GM12864 (cell line): Measurements from ENCODE around the gene MRPS2.
"Not testable (repeated sequence)": the region's sequence is repeated elsewhere in the genome, so short reads cannot be mapped to it uniquely, and the experiment has no call there.

Experiments
- DNase-seq: peaks from one replicate; pipeline ENCODE4 v3.0.0-alpha.2; 2011; ENCODE audit warnings: low read depth
- H3K4me3 ChIP-seq: 2 replicates; pipeline ENCODE4 v1.5.1; 2011; ENCODE audit warnings: mild to moderate bottlenecking, low read depth, low read length, control low read depth
- TF ChIP-seq, protein P1 (sequence below): IDR thresholded peaks from 2 replicates; pipeline ENCODE4 v1.5.1; 2011; ENCODE audit warnings: low read depth, mild to moderate bottlenecking, moderate library complexity, low read length, control low read depth, inconsistent platforms; ENCODE audit errors: missing control alignments

Gene MRPS2

DNA sequence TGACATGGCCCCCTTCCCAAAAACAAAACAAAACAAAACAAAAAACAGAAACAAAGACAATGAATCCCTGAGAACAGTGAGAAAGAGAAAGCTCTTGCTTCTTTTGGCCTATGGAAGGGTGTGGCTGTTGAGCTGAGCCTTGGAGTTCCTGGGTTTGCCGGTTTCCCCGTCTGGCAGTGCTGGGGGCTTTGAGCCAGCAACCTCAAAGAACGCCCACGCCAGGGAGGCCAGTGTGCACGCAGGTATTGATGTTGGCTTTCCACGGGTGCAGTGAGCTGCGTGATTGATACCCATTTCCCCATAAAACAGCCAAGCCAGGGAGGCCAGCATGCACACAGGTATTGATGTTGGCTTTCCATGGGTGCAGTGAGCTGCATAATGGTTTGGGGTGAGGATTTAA lies 12.4 kb downstream of the MRPS2 start:
- no peak overlapping the region for H3K4me3 ChIP-seq
- DNase-seq = no peak
- TF ChIP-seq, protein P1, sequence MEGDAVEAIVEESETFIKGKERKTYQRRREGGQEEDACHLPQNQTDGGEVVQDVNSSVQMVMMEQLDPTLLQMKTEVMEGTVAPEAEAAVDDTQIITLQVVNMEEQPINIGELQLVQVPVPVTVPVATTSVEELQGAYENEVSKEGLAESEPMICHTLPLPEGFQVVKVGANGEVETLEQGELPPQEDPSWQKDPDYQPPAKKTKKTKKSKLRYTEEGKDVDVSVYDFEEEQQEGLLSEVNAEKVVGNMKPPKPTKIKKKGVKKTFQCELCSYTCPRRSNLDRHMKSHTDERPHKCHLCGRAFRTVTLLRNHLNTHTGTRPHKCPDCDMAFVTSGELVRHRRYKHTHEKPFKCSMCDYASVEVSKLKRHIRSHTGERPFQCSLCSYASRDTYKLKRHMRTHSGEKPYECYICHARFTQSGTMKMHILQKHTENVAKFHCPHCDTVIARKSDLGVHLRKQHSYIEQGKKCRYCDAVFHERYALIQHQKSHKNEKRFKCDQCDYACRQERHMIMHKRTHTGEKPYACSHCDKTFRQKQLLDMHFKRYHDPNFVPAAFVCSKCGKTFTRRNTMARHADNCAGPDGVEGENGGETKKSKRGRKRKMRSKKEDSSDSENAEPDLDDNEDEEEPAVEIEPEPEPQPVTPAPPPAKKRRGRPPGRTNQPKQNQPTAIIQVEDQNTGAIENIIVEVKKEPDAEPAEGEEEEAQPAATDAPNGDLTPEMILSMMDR = no peak

DNA sequence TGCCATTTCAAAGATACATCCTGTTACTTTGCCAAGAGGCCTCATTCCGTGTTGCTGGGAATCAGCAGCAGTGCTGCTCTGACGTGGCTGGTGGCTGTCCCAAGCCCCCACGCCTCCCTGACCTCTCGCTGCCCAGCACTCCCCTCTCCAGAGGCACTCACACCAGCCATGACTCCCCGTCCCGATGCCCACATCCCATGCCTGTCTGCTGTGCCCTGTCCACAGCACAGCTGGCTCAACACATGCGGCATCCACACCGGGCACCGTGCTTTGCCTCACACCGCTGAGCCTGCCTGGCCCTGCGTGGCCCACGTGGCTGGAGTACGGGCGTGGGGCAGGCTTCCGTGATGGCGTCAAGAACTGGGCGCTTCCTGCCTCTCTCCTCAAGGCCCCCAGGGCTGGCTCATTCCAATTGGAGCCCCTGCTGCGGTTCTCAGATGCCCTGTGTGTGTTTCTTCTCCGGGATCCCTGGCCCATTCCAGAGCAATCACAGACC lies 12.9 kb downstream of the MRPS2 start:
- no peak for DNase-seq
- no peak overlapping the region for H3K4me3 ChIP-seq
- TF ChIP-seq, protein P1 = no peak

DNA sequence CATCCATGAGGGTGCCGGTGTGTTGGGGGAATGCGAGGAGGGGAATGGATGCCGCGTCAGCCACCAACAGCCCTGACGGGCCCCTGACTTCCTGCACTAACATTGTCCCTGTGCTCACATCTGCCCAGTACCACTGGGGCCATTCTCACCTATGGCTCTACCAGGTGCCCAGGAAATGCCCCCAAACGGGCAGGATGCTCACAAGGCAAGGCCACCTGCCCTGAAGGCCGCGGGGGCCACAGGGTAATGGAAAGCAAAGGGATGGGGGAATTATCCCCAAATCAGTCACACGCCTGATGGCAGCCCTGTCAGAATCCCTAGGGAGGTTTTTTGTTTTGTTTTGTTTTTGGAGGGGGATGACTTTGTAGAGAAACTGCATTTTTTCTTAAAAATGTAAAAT lies 13.4 kb downstream of the MRPS2 start:
- not testable (repeated sequence) for DNase-seq, H3K4me3 ChIP-seq

DNA sequence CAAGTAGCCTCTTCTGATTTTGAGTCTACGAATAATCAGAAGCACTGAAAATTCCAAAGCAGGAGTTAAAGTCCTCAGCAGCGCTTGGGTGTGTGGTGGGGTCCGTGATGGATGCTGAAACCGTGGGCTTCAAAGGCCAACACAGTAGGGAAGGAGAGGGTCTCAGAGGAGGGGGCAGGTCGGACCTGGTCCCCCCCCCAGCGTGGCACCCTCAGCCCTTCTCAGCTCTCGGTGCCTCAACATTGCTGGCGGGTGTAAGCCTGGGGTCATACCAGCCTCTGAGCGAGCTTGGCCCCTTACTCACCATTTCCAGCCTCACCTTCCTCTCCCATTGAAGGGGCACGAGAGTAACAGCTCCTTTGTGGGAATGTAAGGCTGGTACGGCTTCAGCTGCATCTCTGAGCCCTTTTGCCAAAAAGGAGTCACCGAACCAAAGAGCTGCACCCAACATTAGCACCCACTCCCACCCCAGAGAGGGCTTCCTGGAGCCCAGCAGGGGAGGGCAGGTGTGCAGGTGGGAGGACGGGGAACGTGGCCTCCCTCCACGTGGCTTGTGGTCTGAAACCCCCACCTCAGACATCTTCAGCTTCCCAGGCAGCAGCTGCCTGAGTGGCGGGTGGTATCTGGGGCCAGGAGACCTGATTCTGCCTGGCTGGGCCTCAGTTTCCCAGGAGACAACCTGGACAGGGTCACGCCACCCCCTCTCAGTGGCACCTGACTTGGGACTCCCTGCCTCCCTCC lies 14.0 kb downstream of the MRPS2 start:
- no peak for DNase-seq
- H3K4me3 ChIP-seq = no peak overlapping the region
- TF ChIP-seq, protein P1 = no peak

DNA sequence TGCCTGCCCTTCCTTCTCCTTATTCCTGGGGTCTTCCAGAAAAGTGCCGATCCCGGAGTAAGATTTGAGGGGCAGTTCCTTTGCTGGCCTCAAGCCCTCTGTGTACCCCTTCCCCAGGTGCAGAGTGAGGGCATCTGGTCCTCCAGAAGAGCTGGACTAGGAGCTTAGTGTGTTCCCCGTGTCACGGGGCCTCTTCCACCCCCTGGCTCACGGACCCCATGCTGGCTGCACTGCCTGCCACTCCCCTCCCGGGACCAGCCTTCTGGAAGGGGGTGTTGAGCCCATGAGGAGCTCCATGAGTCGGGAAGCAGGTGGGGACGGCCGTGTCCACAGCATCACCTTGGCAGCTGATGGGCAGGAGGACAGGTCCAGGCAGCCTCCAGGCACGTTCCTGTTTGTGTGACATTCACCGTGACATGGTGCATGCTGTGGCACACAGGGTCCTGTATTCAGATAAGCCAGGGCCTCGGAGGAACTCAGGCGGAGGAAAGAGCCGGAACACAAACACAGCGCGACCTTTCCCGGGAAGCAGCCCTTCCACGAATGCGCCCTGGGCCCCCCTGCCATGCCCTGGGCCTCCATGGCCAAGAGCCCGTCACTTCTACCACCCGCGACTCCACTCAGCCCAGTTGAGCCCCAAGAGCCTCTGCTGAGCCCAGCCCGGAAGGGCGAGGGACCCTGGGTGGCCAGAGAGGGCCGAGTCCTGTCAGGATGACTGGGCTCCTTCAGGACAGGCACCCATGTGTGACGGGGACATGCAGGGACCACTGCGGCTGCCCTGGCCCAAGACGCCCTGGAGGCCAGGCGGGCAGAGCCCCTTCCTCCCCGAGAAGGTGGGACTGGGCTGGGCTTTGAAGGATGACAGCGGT lies 14.8 kb downstream of the MRPS2 start:
- TF ChIP-seq, protein P1 = no peak
- no peak for DNase-seq
- H3K4me3 ChIP-seq = no peak overlapping the region

DNA sequence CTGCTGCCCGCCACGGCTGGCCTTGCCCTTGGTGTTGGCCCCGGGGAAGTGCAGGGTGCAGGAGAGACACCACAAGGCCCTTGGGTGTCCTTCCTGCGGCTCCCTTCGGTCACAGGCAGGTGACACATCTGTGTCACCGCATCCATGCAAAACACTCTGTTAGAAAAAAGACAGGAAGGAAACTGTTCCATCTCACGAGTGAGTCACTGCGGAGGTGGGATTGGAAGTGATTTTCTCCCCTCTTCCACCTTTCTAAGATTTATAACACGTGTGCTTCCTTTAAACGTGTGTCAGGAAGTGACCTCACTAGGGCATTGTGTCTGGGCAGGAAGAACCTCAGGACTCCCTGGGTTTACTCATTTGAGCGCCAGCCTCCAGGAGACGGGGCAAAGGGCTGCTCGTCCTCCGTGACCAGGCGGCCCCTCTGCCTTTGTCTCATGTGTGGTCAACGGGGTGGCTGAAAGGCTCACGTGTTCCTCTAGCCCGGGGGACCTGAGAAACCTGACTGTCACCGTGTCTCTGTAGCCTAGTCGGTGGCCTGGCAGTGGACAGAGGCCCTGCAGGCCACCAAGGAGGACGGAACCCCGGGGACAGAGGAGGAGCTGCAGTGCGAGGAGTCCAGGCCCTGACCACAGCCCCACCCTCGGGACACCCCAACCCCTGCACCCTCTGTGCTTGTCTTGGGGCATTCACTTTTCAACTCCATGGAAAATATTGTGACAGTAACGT lies 15.8 kb downstream of the MRPS2 start:
- no peak overlapping the region for H3K4me3 ChIP-seq
- no peak for DNase-seq
- TF ChIP-seq, protein P1 = no peak

DNA sequence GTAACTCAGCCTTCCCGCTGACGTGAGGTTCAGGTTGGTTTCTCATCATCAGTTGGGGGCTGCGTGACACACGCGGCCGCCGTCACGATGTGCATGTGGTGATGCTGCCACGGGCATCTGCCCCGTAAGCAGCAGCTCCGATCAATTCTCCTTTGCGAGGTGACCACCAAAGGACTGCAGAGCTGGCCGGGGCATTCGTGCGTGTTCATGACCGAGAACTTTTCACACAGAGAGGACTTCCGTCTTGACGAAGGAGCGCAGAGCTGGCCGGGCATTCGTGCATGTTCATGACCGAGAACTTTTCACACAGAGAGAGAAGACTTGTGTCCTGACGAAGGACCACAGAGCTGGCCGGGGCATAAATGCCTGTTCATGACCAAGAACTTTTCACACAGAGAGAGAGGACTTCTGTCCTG lies 16.9 kb downstream of the MRPS2 start:
- no peak for DNase-seq
- H3K4me3 ChIP-seq = no peak overlapping the region
- TF ChIP-seq, protein P1 = no peak
